ENCODE results near the gene HDAC10. TPM values are rescaled to one million over a fixed set of nuclear protein-coding genes. Genes with fewer than 3 reads are reported as not detected.

HDAC10 gene
- total and polyA plus RNA-seq, 2 donors = 11.6 to 61.6 TPM

DNA sequence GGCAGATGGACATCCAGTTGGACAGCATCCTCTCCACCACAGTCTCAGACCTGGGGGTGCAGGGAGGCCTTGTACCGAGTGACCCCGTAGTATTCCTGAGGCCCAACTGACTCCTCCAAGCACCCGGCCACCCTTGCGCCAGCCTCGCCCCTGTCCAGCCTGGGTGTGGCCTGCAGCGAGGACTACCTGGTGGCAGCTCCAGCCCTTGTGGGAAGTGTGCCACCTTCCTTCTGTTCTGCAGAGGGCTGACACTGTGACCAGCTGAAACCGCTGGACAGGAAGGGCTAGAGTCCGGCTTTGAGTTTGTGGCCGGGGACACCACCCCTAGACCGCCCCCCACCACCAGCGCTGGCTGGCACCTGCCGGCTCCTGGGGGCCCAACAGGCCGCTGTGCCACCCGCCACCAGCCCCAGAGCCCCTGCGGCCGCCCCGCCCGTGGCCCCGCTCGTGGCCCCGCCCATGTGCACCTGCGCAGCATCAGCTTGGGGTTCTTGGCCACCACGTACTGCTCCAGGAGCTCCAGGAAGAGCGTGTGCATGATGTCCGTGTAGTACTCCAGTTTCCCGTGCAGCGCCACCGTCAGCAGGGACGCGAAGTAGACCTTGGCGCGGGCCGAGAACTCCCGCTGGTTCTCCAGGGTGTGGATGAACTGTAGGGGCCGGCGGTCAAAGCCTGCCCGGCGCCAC, 29.1 kb upstream of the HDAC10 start:
- H3K4me1 ChIP-seq (ENCODE audit: control insufficient read depth in 2 of 2, insufficient read depth in 2 of 2, low read length in 2 of 2) = no peaks in the 10 kb centered on the region
- 96% methylated on average over 38 of the region's 38 CpGs for WGBS
- no peaks in the 10 kb centered on the region for H3K36me3 ChIP-seq (ENCODE audit: control insufficient read depth in 2 of 2, insufficient read depth in 2 of 2, low read length in 1 of 2)
- H3K27ac ChIP-seq (ENCODE audit: low read depth in 1 of 2, low read length in 1 of 2) = no peak overlapping the region
- H3K27me3 ChIP-seq (ENCODE audit: control insufficient read depth in 2 of 2, insufficient read depth in 1 of 2, low read length in 1 of 2) = no peaks in the 10 kb centered on the region
- DNase-seq (ENCODE audit: low read depth in 6 of 9, low spot score in 9 of 9) = no peak
- no peak overlapping the region for H3K4me3 ChIP-seq (ENCODE audit: low read length in 2 of 2)
- H3K9me3 ChIP-seq (ENCODE audit: control insufficient read depth in 2 of 2, insufficient read depth in 1 of 2, low read length in 1 of 2) = peaks cover 1 to 9% of the 10 kb centered on the region in 2 donors

DNA sequence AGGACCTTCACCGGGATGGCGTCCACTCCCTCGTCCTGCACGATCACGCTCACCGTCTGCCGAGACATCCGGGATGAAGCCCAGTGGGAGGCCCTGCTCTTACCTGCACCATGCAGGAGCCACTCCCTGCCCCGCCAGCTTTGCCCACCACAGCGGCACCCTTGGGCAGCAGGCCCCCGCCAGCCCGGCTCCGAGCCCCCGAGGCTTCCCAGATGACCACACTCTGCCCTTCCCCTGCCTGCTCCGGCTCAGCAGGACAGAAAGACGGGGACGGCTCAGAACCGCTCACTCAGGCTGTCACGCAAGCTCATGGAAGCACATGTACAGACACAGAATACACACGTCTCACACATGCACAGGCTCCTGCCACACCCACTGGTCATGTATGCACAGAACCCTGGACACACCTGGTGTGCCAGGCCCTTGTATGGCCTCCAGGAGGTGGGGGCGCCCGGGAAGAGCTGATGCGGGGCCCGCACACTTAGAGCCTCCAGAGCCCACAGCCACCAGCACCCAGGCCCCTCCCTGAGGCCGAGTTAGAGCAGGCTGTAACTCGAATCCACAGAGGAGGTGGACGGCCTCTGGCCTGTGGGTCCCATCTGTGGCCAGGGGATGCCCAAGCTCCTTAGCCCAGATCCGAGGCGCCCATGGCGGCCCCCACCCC, 28.0 kb upstream of the HDAC10 start:
- Histone ChIP-seq H3K4me1 (ENCODE audit: control insufficient read depth in 2 of 2, insufficient read depth in 2 of 2, low read length in 2 of 2) (no peaks in the 10 kb centered on the region), H3K27ac (ENCODE audit: low read depth in 1 of 2, low read length in 1 of 2) (no peak overlapping the region), H3K4me3 (ENCODE audit: low read length in 2 of 2) (no peak overlapping the region), H3K36me3 (ENCODE audit: control insufficient read depth in 2 of 2, insufficient read depth in 2 of 2, low read length in 1 of 2) (no peaks in the 10 kb centered on the region), H3K27me3 (ENCODE audit: control insufficient read depth in 2 of 2, insufficient read depth in 1 of 2, low read length in 1 of 2) (peaks cover 0 to 3% of the 10 kb centered on the region in 2 donors), H3K9me3 (ENCODE audit: control insufficient read depth in 2 of 2, insufficient read depth in 1 of 2, low read length in 1 of 2) (peaks cover 1 to 9% of the 10 kb centered on the region in 2 donors)
- WGBS = 96% methylated on average over 30 of the region's 30 CpGs
- no peak for DNase-seq (ENCODE audit: low read depth in 6 of 9, low spot score in 9 of 9)

DNA sequence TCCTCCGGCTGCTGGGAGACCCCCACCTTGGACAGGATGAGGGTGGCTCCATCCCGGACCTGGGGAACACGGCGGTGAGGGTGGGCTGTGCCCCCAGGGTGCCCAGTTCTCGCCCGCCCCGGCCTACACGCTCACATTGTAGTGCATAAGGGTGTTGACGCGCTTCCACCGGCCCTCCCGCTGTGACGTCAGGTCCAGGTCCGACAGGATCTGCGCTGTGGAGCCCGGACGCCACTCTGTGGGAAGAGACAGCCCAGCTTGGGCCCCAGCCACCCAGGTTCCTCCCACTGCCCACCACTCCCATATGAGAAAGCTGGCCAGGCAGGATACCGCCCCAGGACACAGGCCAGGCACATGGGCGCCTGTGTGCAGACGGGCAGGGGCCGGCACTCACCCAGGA, 27.4 kb upstream of the HDAC10 start:
- no peak for DNase-seq (ENCODE audit: low read depth in 6 of 9, low spot score in 9 of 9)
- Histone ChIP-seq H3K27ac (ENCODE audit: low read depth in 1 of 2, low read length in 1 of 2) (no peak overlapping the region), H3K27me3 (ENCODE audit: control insufficient read depth in 2 of 2, insufficient read depth in 1 of 2, low read length in 1 of 2) (peaks cover 0 to 6% of the 10 kb centered on the region in 2 donors), H3K4me1 (ENCODE audit: control insufficient read depth in 2 of 2, insufficient read depth in 2 of 2, low read length in 2 of 2) (no peaks in the 10 kb centered on the region), H3K4me3 (ENCODE audit: low read length in 2 of 2) (no peak overlapping the region), H3K9me3 (ENCODE audit: control insufficient read depth in 2 of 2, insufficient read depth in 1 of 2, low read length in 1 of 2) (peaks cover 1 to 9% of the 10 kb centered on the region in 2 donors), H3K36me3 (ENCODE audit: control insufficient read depth in 2 of 2, insufficient read depth in 2 of 2, low read length in 1 of 2) (no peaks in the 10 kb centered on the region)
- WGBS = 97% methylated on average over 21 of the region's 21 CpGs

DNA sequence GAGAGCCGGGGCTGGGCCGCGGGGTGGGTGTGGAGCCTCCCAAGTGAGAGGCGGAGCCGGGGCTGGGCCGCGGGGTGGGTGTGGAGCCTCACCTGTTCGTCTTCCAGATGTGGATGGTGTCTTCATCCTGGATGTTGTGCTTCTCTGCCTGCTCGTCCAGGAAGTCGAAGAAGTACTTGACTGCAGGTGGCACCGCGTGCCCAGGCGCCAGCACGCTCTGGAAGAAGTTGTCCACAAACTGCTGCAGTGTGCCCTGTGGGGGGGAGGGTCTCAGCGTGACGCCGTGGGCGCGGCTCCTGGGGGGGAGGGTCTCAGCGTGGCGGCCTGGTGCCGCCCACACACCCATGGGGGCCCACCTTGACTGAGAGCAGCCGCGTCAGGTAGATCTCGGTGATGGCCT, 26.7 kb upstream of the HDAC10 start:
- Histone ChIP-seq H3K27me3 (ENCODE audit: control insufficient read depth in 2 of 2, insufficient read depth in 1 of 2, low read length in 1 of 2) (peaks cover 3 to 9% of the 10 kb centered on the region in 2 donors), H3K36me3 (ENCODE audit: control insufficient read depth in 2 of 2, insufficient read depth in 2 of 2, low read length in 1 of 2) (no peaks in the 10 kb centered on the region), H3K4me1 (ENCODE audit: control insufficient read depth in 2 of 2, insufficient read depth in 2 of 2, low read length in 2 of 2) (no peaks in the 10 kb centered on the region), H3K9me3 (ENCODE audit: control insufficient read depth in 2 of 2, insufficient read depth in 1 of 2, low read length in 1 of 2) (peaks cover 1 to 9% of the 10 kb centered on the region in 2 donors), H3K4me3 (ENCODE audit: low read length in 2 of 2) (no peak overlapping the region), H3K27ac (ENCODE audit: low read depth in 1 of 2, low read length in 1 of 2) (no peak overlapping the region)
- no peak for DNase-seq (ENCODE audit: low read depth in 6 of 9, low spot score in 9 of 9)
- WGBS = 96% methylated on average over 25 of the region's 25 CpGs

DNA sequence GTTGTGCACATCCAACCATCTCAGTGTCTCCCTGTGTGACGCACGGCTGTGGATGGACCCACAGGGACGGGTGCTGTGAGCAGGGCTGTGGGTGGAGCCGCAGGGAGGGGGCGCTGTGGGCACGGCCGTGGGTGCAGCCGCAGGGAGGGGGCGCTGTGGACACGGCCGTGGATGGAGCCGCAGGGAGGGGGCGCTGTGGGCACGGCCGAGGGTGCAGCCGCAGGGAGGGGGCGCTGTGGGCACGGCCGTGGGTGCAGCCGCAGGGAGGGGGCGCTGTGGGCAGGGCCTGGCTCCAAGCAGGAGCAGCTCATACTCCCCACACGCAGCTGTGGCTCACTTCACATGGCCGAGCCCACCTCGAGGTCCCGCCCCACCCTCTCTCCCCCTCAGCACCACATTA, 25.1 kb upstream of the HDAC10 start:
- H3K4me3 ChIP-seq (ENCODE audit: low read length in 2 of 2) = no peak overlapping the region
- no peaks in the 10 kb centered on the region for H3K36me3 ChIP-seq (ENCODE audit: control insufficient read depth in 2 of 2, insufficient read depth in 2 of 2, low read length in 1 of 2)
- H3K9me3 ChIP-seq (ENCODE audit: control insufficient read depth in 2 of 2, insufficient read depth in 1 of 2, low read length in 1 of 2) = peaks cover 1 to 9% of the 10 kb centered on the region in 2 donors
- H3K27ac ChIP-seq (ENCODE audit: low read depth in 1 of 2, low read length in 1 of 2) = no peak overlapping the region
- peaks cover 19 to 26% of the 10 kb centered on the region in 2 donors for H3K27me3 ChIP-seq (ENCODE audit: control insufficient read depth in 2 of 2, insufficient read depth in 1 of 2, low read length in 1 of 2)
- peak in 1 of 9 donors; percentile 22 for DNase-seq (ENCODE audit: low read depth in 6 of 9, low spot score in 9 of 9)
- WGBS = 80% methylated on average over 25 of the region's 25 CpGs
- peaks cover 5 to 7% of the 10 kb centered on the region in 2 donors for H3K4me1 ChIP-seq (ENCODE audit: control insufficient read depth in 2 of 2, insufficient read depth in 2 of 2, low read length in 2 of 2)

DNA sequence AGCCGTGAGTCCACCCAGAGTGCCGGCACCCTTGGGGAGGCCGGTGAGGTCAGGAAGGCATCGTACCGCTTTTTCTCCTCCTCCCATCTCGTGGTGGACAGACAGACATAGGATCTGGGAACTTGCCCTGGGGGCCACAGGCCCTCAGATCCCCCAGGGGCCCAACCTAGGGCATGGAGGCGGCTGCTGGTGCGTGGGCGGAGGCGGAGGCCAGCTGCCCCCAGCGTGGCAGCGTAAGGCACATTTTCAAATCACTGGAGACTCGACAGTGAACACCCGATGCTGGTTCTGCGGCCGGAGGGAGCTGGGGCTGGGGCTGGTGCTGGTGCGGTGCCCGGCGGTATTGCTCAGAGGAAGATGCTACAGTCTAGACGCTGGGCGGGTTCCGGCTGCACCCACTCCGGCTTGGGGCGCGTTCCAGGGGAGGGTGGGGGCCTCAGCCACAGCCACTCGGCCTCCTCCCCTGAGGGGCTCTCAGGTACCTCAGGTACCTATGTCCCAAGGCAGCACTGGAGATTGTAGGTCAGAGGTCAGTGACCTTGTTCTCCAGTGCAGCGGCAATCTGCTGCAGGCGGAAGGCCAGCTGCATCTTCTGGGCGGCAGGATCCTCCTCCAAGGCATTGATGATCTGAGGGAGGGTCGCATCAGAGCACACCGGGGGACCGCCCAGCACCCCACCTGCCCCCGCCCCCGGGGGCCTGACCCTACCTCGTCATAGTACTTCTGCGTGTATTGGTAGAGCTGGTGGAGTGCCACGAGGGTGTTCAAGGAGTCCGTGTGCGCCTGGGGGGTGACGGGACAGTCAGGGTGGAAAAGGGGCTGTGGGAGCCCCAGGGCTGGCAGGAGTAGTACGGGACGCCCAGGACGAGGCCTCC, 24.4 kb upstream of the HDAC10 start:
- no peaks in the 10 kb centered on the region for H3K36me3 ChIP-seq (ENCODE audit: control insufficient read depth in 2 of 2, insufficient read depth in 2 of 2, low read length in 1 of 2)
- no peak for DNase-seq (ENCODE audit: low read depth in 6 of 9, low spot score in 9 of 9)
- H3K4me3 ChIP-seq (ENCODE audit: low read length in 2 of 2) = no peak overlapping the region
- peaks cover 1 to 14% of the 10 kb centered on the region in 2 donors for H3K9me3 ChIP-seq (ENCODE audit: control insufficient read depth in 2 of 2, insufficient read depth in 1 of 2, low read length in 1 of 2)
- H3K27me3 ChIP-seq (ENCODE audit: control insufficient read depth in 2 of 2, insufficient read depth in 1 of 2, low read length in 1 of 2) = peaks cover 26 to 33% of the 10 kb centered on the region in 2 donors
- 97% methylated on average over 43 of the region's 43 CpGs for WGBS
- H3K27ac ChIP-seq (ENCODE audit: low read depth in 1 of 2, low read length in 1 of 2) = no peak overlapping the region
- peaks cover 6 to 14% of the 10 kb centered on the region in 2 donors for H3K4me1 ChIP-seq (ENCODE audit: control insufficient read depth in 2 of 2, insufficient read depth in 2 of 2, low read length in 2 of 2)

DNA sequence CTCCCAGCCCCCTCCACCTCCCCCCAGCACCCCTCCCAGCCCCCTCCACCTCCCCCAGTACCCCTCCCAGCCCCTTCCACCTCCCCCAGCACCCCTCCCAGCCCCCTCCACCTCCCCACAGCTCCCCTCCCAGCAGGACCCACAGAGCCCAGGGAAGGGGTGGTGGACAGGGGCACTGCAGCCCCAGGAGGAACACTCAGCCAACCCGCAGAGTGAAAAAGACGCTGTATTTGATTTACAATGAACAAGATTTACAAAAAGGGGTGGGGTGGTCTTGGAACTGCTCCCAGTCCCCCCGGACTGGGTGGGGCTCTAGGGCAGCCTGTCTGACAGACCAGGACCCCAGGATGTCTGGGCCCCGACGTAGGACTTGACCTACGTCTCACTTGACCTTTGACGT, 23.7 kb upstream of the HDAC10 start:
- H3K27ac ChIP-seq (ENCODE audit: low read depth in 1 of 2, low read length in 1 of 2) = no peak overlapping the region
- H3K4me3 ChIP-seq (ENCODE audit: low read length in 2 of 2) = no peak overlapping the region
- H3K36me3 ChIP-seq (ENCODE audit: control insufficient read depth in 2 of 2, insufficient read depth in 2 of 2, low read length in 1 of 2) = no peaks in the 10 kb centered on the region
- H3K27me3 ChIP-seq (ENCODE audit: control insufficient read depth in 2 of 2, insufficient read depth in 1 of 2, low read length in 1 of 2) = peaks cover 32 to 38% of the 10 kb centered on the region in 2 donors
- DNase-seq (ENCODE audit: low read depth in 6 of 9, low spot score in 9 of 9) = no peak
- WGBS = 81% methylated on average over 7 of the region's 7 CpGs
- peaks cover 1 to 14% of the 10 kb centered on the region in 2 donors for H3K9me3 ChIP-seq (ENCODE audit: control insufficient read depth in 2 of 2, insufficient read depth in 1 of 2, low read length in 1 of 2)
- peaks cover 6 to 17% of the 10 kb centered on the region in 2 donors for H3K4me1 ChIP-seq (ENCODE audit: control insufficient read depth in 2 of 2, insufficient read depth in 2 of 2, low read length in 2 of 2)

DNA sequence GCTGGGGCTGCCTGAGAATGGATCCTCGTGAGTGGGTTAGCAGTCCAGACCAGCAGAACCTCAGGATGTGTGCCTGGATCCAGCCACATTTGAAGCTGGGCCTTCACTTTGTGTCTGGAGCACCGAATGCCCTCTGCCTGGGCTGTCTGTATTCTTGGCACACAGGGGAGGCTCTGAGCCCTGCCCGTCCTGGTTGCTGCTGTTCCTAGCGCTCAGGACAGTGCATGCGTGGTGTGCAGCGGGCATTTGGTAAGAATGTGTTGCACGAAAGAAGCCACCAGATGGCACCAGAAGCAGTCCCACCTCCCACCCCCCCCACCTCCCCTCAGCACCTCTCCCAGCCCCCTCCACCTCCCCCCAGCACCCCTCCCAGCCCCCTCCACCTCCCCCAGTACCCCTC, 23.2 kb upstream of the HDAC10 start:
- H3K36me3 ChIP-seq (ENCODE audit: control insufficient read depth in 2 of 2, insufficient read depth in 2 of 2, low read length in 1 of 2) = no peaks in the 10 kb centered on the region
- peaks cover 37 to 43% of the 10 kb centered on the region in 2 donors for H3K27me3 ChIP-seq (ENCODE audit: control insufficient read depth in 2 of 2, insufficient read depth in 1 of 2, low read length in 1 of 2)
- peaks cover 1 to 14% of the 10 kb centered on the region in 2 donors for H3K9me3 ChIP-seq (ENCODE audit: control insufficient read depth in 2 of 2, insufficient read depth in 1 of 2, low read length in 1 of 2)
- DNase-seq (ENCODE audit: low read depth in 6 of 9, low spot score in 9 of 9) = peak in 2 of 9 donors; percentile 41 to 55
- no peak overlapping the region for H3K4me3 ChIP-seq (ENCODE audit: low read length in 2 of 2)
- H3K4me1 ChIP-seq (ENCODE audit: control insufficient read depth in 2 of 2, insufficient read depth in 2 of 2, low read length in 2 of 2) = peaks cover 6 to 22% of the 10 kb centered on the region in 2 donors
- WGBS = 47% methylated on average over 7 of the region's 7 CpGs
- no peak overlapping the region for H3K27ac ChIP-seq (ENCODE audit: low read depth in 1 of 2, low read length in 1 of 2)

Measured in thymus (tissue), 11 donors.